ENCODE measurements around the gene NCBP2. TPM values are rescaled to one million over a fixed set of nuclear protein-coding genes. Genes with fewer than 3 reads are reported as not detected.

Gene NCBP2
- total RNA-seq, 4 donors from 2014 or later, result 33.3 to 63.3 (median 39.9) TPM

GRCh38 chr3:196886144-196886543 lies 56.2 kb downstream of the NCBP2 start:
- ATAC-seq (ENCODE audit: low FRiP score) (no peak), DNase-seq (ENCODE audit: low spot score) (no peak)
- no peak for TF ChIP-seq CTCF (IDR thresholded peaks at IDR 0.05)

Other genes starting within 250 kb of the NCBP2 start
- 1 to 10 TPM in 2 of 4 donors, under 1 TPM in 2; 0.94 to 2.5 (median 1.2) TPM for gene CEP19, start 230.3 kb downstream of the NCBP2 start, total RNA-seq
- gene PIGX, start 230.2 kb downstream of the NCBP2 start, total RNA-seq, result 10 to 100 TPM; 13.0 to 19.4 (median 15.6) TPM
- 100 to 1,000 TPM in 1 of 4 donors, 10 to 100 TPM in 3; 50.3 to 108 (median 81.0) TPM for gene PAK2, start 202.7 kb downstream of the NCBP2 start, total RNA-seq
- gene SENP5, start 74.6 kb downstream of the NCBP2 start, total RNA-seq, result 10 to 100 TPM; 31.3 to 69.9 (median 41.3) TPM
- 10 to 100 TPM in 1 of 4 donors, 1 to 10 TPM in 3; 5.5 to 10.2 (median 8.4) TPM for gene PIGZ, start 26.3 kb upstream of the NCBP2 start, total RNA-seq
- 10 to 100 TPM in 3 of 4 donors, 1 to 10 TPM in 1; 8.3 to 39.3 (median 27.2) TPM for gene MELTF, start 87.3 kb upstream of the NCBP2 start, total RNA-seq